Stimulated activated CD4-positive, alpha-beta T cell treated with anti-CD3 and anti-CD28 coated beads, TNF-alpha, amount 100 ng/mL, for 24 hours (primary cell): ENCODE results near the gene INPP5D.
"Not testable (repeated sequence)": the region's sequence is repeated elsewhere in the genome, so short reads cannot be mapped to it uniquely, and the experiment has no call there.

Source experiments
- DNase-seq, 3 experiments: peaks; one replicate each; pipeline ENCODE4 v3.0.0-alpha.2; 2020; ENCODE audit warnings: low read depth in 3 of 3

Gene INPP5D

DNA sequence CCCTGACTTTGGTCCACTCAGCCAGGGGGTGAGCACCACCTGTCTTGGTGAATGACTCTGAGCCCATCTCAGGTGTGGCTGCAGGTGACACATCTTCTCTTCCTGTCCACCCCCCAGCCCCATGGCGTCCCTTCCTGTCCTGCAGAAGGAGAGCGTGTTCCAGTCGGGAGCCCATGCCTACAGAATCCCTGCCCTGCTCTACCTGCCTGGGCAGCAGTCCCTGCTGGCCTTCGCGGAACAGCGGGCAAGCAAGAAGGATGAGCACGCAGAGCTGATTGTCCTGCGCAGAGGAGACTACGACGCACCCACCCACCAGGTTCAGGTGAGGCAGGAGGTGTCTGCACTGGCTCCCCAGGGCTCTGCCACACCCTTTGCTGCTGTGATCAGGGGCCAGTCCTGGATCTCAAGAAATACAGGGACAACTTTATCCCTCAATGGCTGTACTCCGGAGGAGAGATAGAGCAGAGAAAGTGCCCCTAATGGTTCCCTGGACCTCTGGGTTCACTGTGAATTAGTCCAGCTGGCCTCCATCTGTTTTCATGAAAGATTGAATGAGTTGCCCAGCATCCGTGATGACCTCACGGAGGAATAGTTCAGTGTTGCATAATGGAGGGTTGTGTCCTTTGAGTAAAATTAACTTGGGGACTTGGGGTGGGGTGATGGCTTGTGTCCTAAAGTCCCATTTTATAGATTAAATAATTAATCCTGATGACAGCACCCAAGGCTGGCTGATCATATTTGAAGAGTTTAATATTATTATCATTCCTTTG is 27.4 kb upstream of the INPP5D start, which contains the start of gene NEU2:
TSS of gene NEU2 (plus strand) at position 122 of the 770 bp plus-strand sequence. CDS start at position 122, 0 bp downstream.
- DNase-seq: no peak

GRCh38 chr2:233033672-233034071 is 26.5 kb upstream of the INPP5D start:
- peak in 1 of 3 experiments; percentile 19 for DNase-seq

DNA sequence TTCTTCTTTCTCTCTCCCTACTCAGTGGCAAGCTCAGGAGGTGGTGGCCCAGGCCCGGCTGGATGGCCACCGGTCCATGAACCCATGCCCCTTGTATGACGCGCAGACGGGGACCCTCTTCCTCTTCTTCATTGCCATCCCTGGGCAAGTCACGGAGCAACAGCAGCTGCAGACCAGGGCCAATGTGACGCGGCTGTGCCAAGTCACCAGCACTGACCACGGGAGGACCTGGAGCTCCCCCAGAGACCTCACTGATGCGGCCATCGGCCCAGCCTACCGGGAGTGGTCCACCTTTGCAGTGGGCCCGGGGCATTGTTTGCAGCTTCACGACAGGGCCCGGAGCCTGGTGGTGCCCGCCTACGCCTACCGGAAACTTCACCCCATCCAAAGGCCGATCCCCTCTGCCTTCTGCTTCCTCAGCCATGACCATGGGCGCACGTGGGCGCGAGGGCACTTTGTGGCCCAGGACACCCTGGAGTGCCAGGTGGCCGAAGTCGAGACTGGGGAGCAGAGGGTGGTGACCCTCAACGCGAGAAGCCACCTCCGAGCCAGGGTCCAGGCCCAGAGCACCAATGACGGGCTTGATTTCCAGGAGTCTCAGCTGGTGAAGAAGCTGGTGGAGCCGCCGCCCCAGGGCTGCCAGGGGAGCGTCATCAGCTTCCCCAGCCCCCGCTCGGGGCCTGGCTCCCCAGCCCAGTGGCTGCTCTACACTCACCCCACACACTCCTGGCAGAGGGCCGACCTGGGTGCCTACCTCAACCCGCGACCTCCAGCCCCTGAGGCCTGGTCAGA is 25.9 kb upstream of the INPP5D start:
- DNase-seq: no peak

DNA sequence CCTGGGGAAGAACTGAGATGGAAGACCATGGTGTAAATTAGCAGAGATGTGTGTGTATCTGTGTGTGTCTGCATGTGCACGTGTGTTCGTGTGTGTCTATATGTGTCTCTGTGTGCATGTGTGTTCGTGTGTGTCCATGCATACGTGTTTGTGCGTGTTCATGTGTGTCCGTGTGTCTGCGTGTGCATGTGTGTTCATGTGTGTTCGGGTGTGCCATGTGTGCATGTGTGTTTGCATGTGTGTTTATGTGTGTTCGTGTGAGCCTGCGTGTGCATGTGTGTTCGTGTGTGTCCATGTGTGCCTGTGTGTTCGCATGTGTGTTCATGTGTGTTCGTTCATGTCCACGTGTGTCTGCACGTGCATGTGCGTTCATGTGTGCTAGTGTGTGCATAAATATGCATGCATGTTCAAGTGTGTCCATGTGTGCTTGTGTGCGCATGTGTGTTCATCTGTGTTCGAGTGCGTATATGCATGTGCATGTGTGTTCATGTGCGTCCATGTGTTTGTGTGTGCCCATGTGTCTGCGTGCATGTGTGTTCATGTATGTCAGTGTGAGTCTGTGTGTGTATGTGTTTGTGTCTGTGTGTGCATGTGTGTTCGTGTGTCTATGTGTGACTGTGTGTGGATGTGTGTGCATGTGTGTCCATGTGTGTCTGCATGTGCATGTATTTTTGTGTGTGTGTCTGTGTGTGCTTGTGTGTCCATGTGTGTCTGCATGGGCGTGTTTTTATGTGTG is 24.5 kb upstream of the INPP5D start:
- DNase-seq: no peak

- no peak for DNase-seq
Observed at GRCh38 chr2:233036162-233036838, 23.8 kb upstream of the INPP5D start.

DNA sequence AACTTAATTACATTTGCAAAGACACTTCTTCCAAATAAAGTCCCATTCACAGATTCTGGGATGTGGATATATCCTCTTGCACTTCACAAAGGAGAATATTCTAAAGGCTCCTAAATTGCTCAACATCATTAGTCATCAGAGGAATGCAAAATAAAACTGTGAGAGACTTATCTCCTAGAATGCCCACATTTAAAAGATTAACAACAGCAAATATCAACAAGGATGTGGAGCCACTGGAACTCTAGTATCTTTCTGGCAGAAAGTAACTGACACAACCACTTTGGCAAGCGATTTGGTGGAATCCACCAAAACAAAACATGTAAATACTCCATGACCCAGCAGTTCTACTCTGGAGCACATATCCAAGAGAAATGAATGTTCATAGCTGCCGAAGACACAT is 23.1 kb upstream of the INPP5D start:
- no peak for DNase-seq

- no peak for DNase-seq
Observed at GRCh38 chr2:233039212-233039845, 20.8 kb upstream of the INPP5D start.

DNA sequence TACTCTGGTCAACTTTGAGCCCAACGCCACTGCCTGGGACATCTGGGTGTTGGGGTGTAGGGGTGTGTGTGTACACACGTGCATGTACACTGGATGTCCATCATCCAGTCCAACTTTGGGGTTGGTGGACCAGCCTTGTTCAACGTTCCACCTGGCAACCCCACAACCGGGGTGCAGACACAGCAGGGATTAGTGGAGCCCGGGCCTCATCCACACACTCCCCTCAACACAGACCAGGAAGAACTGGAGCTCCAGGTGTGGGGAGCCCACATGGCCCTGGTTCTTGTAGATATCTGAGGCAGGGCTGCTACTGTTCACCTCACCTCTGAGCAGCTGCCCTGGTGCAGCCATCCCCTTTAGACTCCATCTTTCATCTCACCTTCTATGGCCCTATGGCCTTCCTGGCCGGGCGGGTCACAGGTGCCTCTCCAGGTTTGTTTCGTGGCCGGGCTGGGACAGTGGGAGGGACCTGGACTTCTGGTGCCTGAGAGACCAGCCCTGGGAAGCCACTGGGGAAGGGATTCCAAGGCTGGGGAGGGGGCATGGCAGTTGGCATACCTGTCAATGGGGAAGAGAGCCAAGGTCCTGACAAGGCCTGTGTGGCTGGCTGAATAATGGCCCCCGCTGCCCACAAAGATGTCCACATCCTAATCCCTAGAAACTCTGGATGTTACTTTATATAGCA is 20.2 kb upstream of the INPP5D start:
- DNase-seq: no peak

DNA sequence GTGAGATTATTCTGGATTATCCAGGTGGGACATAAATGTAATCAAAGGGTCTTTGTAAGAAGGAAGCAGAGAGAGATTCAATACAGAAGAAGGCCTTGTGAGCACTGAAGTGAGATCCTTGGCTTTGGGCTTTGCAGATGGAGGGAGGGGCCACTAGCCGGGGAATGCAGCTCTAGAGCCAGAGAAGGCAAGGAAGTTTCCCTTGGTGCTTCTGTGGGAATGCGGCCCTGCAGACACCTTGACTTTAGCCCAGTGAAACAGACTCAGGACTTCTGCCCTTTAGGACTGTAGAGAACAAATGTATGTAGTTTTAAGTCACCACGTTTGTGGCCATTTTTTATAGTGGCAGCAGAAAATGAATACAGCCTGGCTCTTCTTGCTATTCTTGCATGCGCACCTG is 19.6 kb upstream of the INPP5D start:
- no peak for DNase-seq

DNA sequence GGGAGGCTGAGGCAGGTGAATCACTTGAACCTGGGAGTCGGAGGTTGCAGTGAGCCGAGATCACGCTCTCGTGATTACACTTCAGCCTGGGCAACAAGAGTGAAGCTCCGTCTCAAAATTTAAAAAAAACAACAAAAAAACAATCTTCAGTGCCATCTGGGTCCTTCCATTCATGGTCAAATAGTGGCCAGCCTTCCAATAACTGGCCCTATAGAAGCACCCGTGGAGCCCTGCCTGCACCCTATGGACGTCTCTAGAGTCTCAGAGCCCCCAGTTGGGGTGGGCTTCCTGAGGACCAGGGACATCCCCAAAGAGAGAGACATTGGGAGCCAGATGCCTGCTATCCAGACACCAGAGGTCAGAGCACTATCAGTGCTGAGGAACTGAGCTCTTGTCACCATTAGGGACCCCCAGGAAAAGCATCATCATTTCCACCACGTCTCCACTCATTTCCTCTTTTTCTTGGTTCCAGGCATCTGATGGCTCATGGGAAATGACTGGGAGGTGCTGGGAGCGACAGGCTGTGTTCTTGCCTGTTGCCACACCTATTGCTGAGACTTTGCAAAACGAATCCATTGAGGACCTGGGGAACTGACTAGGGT is 18.3 kb upstream of the INPP5D start:
- DNase-seq: no peak

GRCh38 chr2:233042549-233042948 is 17.6 kb upstream of the INPP5D start:
- DNase-seq: no peak

- no peak for DNase-seq
Observed at GRCh38 chr2:233044974-233045605, 15.1 kb upstream of the INPP5D start.

DNA sequence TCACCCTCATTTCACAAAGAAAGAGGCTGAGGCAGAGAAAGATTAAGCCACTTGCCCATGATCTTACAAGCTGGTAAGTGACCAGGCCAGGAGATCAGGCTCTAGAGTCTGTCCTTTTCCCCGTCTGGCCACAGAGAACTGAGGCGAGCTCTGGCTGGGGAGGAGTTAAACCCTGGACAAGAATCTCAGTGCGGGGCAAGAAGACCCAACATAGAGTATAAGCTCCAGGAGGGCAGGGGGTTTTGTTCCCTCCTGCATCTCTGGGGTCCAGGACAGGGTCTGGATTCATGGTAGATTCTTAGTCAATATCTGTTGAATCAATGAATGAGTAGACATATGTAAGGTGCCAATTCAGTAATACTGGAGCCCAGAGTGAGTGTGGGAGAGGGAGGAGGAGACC is 12.9 kb upstream of the INPP5D start:
- DNase-seq: no peak

GRCh38 chr2:233047667-233048066 is 12.5 kb upstream of the INPP5D start:
- DNase-seq: no peak

DNA sequence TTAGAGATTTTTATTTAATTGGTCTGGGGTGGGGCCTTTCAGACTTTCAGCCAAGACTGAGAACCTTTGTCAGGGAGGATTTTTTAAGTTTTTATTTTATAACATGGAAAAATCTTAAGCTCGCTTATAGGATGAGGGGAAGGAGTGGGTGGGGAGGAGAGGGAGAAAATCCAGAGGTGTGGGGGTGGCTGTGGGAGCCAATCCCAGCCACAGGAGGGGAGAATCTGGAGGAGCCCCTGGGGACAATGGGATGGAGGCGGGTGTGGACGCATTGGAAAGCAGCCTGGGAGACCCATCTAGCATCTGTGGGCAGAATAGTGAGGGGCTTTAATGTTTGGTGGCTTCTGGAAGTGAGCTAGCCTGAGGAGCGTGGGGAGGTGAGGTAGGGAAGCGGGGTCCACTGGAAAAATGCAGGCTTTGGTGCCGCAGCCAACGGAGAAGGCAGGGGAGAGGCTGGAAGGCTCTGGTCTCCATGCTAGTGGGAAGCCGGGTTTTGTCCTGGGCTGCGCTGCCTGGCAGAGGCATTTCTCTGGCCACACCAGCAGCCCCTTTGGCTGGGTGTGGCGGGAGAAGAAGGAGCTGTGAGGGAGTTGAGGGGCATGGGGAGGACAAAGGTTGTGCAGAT is 11.5 kb upstream of the INPP5D start:
- DNase-seq: no peak

- no peak for DNase-seq
Observed at GRCh38 chr2:233049194-233049761, 10.9 kb upstream of the INPP5D start.

- DNase-seq: no peak
Observed at GRCh38 chr2:233051241-233052149, 8.6 kb upstream of the INPP5D start.

DNA sequence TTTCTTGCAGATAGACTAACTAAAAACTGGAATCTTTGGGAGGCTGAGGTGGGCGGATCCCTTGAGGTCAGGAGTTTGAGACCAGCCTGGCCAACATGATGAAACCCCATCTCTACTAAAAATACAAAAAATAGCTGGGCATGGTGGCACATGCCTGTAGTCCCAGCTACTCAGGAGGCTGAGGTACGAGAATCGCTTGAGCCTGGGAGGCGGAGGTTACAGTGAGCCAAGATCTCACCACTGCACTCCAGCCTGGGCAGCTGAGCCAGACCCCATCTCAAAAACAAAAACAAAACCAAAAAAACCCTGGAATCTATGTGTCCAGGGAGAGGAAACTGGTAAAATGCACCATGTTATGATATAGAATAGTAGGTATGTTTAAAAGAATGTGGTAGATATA is 7.6 kb upstream of the INPP5D start:
- DNase-seq: not testable (repeated sequence)
